Measurements from ENCODE around the gene GSC2. TPM values are rescaled to one million over a fixed set of nuclear protein-coding genes. Genes with fewer than 3 reads are reported as not detected.

Gene GSC2
- total RNA-seq, 2 experiments from 2014 or later, result not detected

DNA sequence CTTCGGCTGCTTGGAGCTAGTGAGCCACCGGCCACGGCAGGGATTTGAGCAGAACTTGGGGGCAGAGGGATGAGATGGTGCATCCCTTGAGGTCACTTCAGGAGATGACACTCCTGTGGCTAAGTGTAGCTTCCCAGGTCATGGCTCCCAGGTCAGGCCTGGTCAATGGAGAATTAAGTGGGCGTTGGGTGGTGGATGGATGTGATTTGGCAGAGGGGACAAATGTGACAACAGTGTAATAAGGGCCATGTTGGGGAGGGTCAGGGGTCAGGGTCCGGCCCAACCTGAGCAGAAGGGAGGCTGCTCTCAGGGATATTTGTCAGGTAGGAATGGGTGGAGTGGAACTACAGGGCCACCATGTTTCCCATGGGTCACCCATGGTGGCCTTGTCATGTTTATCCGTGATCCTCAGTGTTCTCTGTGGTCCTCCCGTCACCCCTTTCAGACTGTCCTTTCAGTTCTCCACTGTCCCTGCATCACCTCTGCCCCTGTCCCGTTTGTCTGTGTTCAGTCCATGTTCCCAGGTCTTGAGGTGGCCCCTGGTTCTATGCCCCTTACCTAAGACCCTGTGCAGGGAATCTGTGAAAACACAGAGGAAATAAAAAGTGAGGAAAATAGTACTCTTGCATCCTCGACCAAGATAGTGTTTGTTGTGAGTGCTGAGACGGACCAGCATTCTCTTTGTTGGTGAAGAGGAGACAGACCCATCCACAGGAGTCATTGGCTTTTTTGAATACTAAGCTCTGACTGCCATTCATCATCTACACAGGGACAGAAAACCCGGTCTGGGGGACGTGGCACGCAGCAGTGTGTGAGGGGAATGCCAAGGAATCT, 22.3 kb upstream of the GSC2 start:
- ChIA-PET POLR2A (interaction anchor here (0.9 kb wide), 2 partner anchors 21 to 28 kb away, joined by 3 read pairs; partner anchors contain the start of gene ESS2), CTCF (no interaction called here)
- intact Hi-C loops (cut with micrococcal nuclease), result no loop called here
- H3K27ac Mint-ChIP-seq, result peak overlapping the region; percentile 90
- H3K9me3 Mint-ChIP-seq, result no peaks in the 10 kb centered on the region
- DNase-seq (no peak), ATAC-seq (no peak)
- peaks cover 22% of the 10 kb centered on the region for H3K27me3 Mint-ChIP-seq
- H3K36me3 Mint-ChIP-seq (ENCODE audit: low read depth), result peaks cover 16% of the 10 kb centered on the region
- no peak for TF ChIP-seq CTCF (IDR thresholded peaks at IDR 0.05)
- peaks cover 35% of the 10 kb centered on the region for H3K4me1 Mint-ChIP-seq (ENCODE audit: low read depth)
- H3K4me3 Mint-ChIP-seq, result peak overlapping the region; percentile 92

GRCh38 chr22:19169947-19170318, 19.8 kb upstream of the GSC2 start:
- peaks cover 29% of the 10 kb centered on the region for H3K27me3 Mint-ChIP-seq
- ChIA-PET POLR2A (no interaction called here), CTCF (interaction anchor here (1.2 kb wide), 2 partner anchors 9 to 23 kb away, joined by 4 to 5 read pairs; partner anchors contain the start of gene SLC25A1)
- no peak for TF ChIP-seq CTCF (IDR thresholded peaks at IDR 0.05)
- H3K9me3 Mint-ChIP-seq, result no peaks in the 10 kb centered on the region
- no peak for DNase-seq
- H3K36me3 Mint-ChIP-seq (ENCODE audit: low read depth), result peaks cover 14% of the 10 kb centered on the region
- H3K4me3 Mint-ChIP-seq, result peak overlapping the region; percentile 92
- intact Hi-C loops (cut with micrococcal nuclease), result no loop called here
- no peak overlapping the region for H3K27ac Mint-ChIP-seq
- no peak for ATAC-seq
- H3K4me1 Mint-ChIP-seq (ENCODE audit: low read depth), result peaks cover 32% of the 10 kb centered on the region

DNA sequence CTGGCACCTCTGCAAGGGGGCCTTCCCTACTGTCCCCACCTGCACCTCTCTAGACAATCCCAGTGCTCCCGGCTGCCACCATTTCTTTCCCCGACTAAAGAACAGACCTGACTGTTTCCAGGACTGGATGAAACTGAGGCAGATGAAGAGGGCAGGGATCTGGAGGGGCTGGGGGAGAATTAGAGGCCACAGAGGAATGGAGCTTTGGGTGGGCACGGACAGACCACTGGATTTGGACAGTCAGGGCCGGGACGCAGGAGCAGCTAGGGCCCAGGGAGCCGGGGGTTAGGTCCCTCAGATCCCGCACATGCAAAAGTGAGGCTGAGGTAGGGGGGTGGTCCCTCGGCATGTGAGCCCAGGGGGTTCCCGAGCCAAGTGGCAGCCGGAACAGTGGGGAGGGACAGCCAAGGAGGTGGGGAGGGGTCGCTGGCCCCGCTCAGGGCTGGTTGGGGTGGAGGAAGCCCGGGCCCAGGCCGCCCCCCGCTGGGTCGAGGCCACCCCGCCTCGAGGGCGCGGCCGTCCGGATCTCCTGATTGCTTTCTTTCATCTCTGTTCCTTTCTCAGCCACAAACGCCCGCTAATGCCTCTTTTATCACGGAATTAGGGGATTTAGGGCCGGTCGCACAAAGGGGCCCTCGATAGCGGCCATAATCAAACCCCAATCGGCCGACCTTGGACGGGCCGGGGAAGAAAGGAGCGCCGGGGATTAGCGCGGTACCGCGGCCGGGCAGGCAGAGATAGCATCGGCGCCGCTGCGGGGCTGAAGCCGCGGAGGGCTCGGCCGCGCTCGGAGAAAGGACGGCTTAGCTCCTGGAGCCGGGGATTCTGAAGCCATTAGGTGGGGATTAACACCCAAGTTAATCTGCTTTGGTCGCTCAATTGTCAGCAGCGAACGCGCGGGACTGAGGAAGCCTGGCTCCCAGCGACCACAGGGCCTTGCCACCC, 19.2 kb upstream of the GSC2 start:
- Mint-ChIP-seq H3K36me3 (ENCODE audit: low read depth) (peaks cover 14% of the 10 kb centered on the region), H3K4me3 (no peak overlapping the region), H3K27ac (no peak overlapping the region), H3K4me1 (ENCODE audit: low read depth) (peaks cover 28% of the 10 kb centered on the region), H3K27me3 (peaks cover 32% of the 10 kb centered on the region), H3K9me3 (no peaks in the 10 kb centered on the region)
- intact Hi-C loops (cut with micrococcal nuclease), result no loop called here
- ATAC-seq, result no peak
- CTCF ChIA-PET, result interaction anchor here (1.2 kb wide), 2 partner anchors 10 to 22 kb away, joined by 4 to 5 read pairs; partner anchors contain the start of gene SLC25A1
- DNase-seq, result no peak
- TF ChIP-seq CTCF (IDR thresholded peaks at IDR 0.05), result no peak
- POLR2A ChIA-PET, result no interaction called here

DNA sequence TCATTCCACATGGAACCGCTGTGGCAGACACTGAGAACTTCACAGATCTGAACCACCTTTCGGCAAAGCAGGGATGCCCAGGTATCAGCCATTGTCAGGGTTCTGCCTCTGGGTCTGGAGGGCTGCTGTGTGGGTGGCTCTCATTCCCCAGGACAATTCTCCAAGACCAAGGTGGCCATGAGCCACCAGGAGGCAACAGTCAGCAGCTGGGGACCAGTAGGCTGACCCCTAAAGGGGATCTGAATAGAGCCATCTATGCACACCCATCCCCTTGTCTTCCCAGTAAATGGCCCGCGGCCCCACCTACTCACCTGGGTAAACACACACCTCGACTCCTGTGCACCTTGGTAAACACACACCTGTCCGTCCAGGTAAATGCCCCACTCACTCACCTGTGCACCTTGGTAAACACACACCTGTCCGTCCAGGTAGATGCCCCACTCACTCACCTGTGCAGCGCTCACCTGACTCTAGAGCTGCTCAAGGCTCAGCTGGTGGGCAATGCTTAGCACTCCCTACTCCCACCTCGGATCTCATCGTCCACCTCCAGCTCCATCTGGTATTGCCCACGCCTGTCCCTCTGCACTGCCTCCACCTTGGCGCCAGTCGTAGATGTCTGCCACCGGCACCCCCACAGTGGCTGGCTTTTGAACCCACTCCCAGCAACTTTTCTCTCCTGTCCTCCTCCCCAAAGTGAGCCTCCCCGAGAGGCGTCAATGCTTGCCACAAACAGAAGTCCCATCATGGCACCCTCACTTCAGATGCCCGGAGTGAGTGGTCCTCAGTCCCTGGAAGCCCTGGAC, 18.2 kb upstream of the GSC2 start:
- intact Hi-C loops (cut with micrococcal nuclease), result no loop called here
- Mint-ChIP-seq H3K4me1 (ENCODE audit: low read depth) (peaks cover 18% of the 10 kb centered on the region), H3K27ac (no peak overlapping the region), H3K36me3 (ENCODE audit: low read depth) (peaks cover 11% of the 10 kb centered on the region), H3K4me3 (no peak overlapping the region), H3K9me3 (no peaks in the 10 kb centered on the region), H3K27me3 (peaks cover 32% of the 10 kb centered on the region)
- POLR2A ChIA-PET, result no interaction called here
- no peak for ATAC-seq
- CTCF ChIA-PET, result no interaction called here
- TF ChIP-seq CTCF (IDR thresholded peaks at IDR 0.05), result no peak
- DNase-seq, result no peak

Data from activated CD8-positive, alpha-beta T cell treated with anti-CD3 and anti-CD28 coated beads for 36 hours (primary cell).